SJCRH30 (cell line): ENCODE data around the gene CNTN4. TPM values are rescaled to one million over a fixed set of nuclear protein-coding genes. Genes with fewer than 3 reads are reported as not detected.

Source experiments
- DNase-seq, 2 experiments: peaks; one replicate each; pipeline ENCODE4 v3.0.0-alpha.2; 2015 to 2020
- H3K27ac ChIP-seq: fragments of 250-450 bp; sonication (Bioruptor Pico); 2 replicates; pipeline ENCODE4 v1.5.1; 2020; ENCODE audit warnings: mild to moderate bottlenecking, moderate library complexity
- H3K27me3 ChIP-seq: fragments of 250-450 bp; sonication (Bioruptor Pico); 2 replicates; pipeline ENCODE4 v1.5.1; 2020; ENCODE audit warnings: mild to moderate bottlenecking, moderate library complexity
- H3K36me3 ChIP-seq: fragments of 250-450 bp; sonication (Bioruptor Pico); 2 replicates; pipeline ENCODE4 v1.5.1; 2020; ENCODE audit warnings: mild to moderate bottlenecking, moderate library complexity
- H3K4me1 ChIP-seq: fragments of 250-450 bp; sonication (Bioruptor Pico); 2 replicates; pipeline ENCODE4 v1.5.1; 2020; ENCODE audit warnings: mild to moderate bottlenecking, moderate library complexity
- H3K4me3 ChIP-seq: fragments of 250-450 bp; sonication (Bioruptor Pico); 2 replicates; pipeline ENCODE4 v1.5.1; 2020; ENCODE audit warnings: mild to moderate bottlenecking, moderate library complexity
- H3K9me3 ChIP-seq: fragments of 250-450 bp; sonication (Bioruptor Pico); replicated peaks from 2 replicates; pipeline ENCODE4 v1.5.1; 2020; ENCODE audit warnings: mild to moderate bottlenecking, moderate library complexity
- total RNA-seq: library from RNA; depleted of rRNA; stranded (reverse); fragments of >200 nt; shearing (Covaris generic); gene quantifications from 2 replicates; pipeline ENCODE4 v1.2.3, GENCODE V29; 2014

CNTN4 gene
- total RNA-seq, 1 experiment from 2014 or later = 7.6 TPM

DNA sequence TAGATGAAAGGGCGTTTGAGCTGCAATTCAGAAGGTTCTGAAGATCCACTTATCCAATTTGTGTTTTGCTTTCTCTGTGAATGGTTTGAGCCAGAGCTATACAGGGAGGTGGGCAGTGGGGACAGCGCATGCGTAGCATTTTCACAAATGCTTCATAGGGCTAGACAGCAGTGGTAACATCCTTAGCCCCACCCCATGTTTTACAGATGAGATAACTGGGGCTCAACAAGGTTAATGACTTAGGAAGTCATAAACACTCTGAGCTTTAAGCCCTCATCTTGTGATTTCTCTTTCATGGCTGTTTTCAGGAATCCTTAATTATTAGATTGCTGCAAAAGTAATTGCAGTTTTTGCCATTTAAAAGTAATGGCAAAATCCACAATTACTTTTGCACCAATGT, 602.8 kb downstream of the CNTN4 start:
- Histone ChIP-seq H3K4me1 (no peaks in the 10 kb centered on the region), H3K9me3 (no peaks in the 10 kb centered on the region), H3K4me3 (no peak overlapping the region), H3K36me3 (no peaks in the 10 kb centered on the region), H3K27me3 (no peaks in the 10 kb centered on the region), H3K27ac (no peak overlapping the region)
- no peak for DNase-seq

DNA sequence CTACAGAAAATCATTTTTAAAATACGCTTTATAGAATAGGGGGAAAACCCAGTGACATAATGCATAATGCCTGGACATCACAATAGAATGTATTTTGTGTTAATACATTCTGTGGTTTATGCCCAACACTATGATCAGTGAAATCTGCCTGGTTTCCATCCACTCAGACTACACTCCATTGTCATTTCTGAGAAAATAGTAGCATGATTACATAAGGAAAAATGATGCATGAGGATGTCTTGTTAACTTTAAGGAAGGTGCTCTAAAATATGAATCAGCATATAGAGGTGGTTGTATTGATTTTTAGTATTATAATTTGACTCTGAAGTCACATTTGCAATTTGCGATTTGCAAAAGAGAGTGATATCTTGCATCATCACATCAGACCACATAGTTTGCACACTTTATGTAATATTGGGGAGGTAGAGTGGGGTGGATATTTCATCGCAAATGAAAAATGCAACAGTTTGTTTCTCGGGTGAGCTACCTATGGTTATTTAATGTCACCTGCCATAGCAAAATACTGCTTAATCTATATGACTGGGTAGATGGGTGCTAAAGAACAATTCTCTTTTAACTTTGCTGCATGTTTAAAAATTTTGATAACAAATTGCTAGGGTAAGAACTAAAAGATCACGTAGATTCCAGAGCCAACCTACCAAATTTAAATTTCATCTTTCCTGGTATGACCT, 607.6 kb downstream of the CNTN4 start:
- no peaks in the 10 kb centered on the region for H3K9me3 ChIP-seq
- H3K4me3 ChIP-seq = no peak overlapping the region
- H3K27me3 ChIP-seq = no peaks in the 10 kb centered on the region
- no peaks in the 10 kb centered on the region for H3K36me3 ChIP-seq
- no peaks in the 10 kb centered on the region for H3K4me1 ChIP-seq
- no peak overlapping the region for H3K27ac ChIP-seq
- DNase-seq = no peak

DNA sequence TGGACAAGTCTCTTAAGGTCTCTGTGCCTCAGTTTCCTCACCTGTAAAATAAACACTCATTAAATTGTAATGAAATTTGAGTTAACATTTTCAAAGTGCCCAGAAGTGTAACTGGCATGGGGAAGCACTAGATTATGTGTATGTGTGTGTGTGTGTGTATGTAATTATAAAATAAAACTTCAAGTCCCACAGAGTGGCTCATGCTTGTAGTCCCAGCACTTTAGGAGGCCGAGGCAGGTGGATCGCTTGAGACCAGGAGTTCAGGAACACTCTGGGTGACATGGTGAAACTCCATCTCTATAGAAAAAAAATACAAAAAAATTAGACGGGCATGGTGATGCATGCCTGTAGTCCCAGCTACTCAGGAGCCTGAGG, 608.2 kb downstream of the CNTN4 start:
- Histone ChIP-seq H3K27ac (no peak overlapping the region), H3K9me3 (no peaks in the 10 kb centered on the region), H3K4me1 (no peaks in the 10 kb centered on the region), H3K4me3 (no peak overlapping the region), H3K36me3 (no peaks in the 10 kb centered on the region), H3K27me3 (no peaks in the 10 kb centered on the region)
- no peak for DNase-seq

DNA sequence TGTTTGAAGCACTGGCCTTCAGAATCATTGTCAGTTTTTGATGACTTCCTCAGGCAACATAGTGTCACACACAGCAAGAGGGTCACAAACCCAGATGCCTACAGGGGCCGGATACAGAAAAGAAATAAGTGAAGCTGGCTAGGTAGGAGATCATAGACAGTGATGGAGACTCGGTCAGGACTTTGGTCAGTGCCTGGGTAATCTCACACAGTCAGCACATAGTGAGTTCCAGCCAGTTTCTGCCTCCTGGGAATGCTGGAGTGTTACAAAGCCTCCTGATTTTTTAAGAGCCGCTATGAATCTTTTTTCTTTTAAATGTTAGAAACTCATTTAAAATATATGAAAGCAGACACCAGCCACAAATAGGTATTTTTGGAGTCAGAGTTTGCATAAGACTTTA, 612.4 kb downstream of the CNTN4 start:
- Histone ChIP-seq H3K36me3 (no peaks in the 10 kb centered on the region), H3K27ac (no peak overlapping the region), H3K9me3 (no peaks in the 10 kb centered on the region), H3K27me3 (no peaks in the 10 kb centered on the region), H3K4me3 (no peak overlapping the region), H3K4me1 (no peaks in the 10 kb centered on the region)
- DNase-seq = no peak

DNA sequence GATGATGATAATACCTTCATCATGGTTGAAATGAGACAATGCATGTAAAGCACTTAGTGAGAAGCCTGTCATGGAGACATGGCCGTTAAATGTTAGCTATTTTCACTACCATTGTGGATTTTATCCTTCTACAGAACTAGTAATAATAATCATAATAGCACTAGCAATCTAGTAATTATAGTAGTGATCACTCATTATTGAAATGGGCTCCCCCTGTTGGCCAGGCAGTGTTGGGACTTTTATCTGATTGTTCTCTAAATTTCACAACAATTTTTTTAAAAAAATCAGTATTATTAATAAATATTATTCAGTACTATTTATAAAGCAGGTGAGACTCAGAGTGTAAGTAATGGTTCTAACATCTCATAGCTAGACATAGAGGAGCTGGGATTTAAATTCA, 615.3 kb downstream of the CNTN4 start:
- Histone ChIP-seq H3K4me1 (no peaks in the 10 kb centered on the region), H3K9me3 (no peaks in the 10 kb centered on the region)

DNA sequence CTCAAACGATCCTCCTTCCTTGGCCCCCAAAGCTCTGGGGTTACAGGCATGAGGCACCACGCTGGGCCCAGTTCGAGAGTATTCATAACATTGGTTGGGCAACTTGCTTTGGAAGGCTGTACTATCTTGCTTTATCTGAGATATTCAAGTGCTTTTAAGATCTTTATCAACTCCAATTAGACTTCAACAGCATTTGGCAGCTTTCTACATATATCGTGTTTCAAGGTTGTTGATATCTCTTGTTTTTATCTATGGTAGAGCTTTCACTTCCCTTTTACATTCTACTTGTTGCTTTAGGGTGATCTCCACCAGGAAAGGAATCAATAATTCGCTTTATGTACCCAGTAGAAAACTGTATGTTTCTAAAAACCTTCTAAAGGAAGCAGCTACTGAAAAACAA, 616.2 kb downstream of the CNTN4 start:
- no peak overlapping the region for H3K4me3 ChIP-seq
- no peak for DNase-seq
- no peaks in the 10 kb centered on the region for H3K9me3 ChIP-seq
- no peak overlapping the region for H3K27ac ChIP-seq
- no peaks in the 10 kb centered on the region for H3K4me1 ChIP-seq
- H3K36me3 ChIP-seq = no peaks in the 10 kb centered on the region
- no peaks in the 10 kb centered on the region for H3K27me3 ChIP-seq

More for the DNA sequence above, 615.3 kb downstream of the CNTN4 start:
- Histone ChIP-seq H3K36me3 (no peaks in the 10 kb centered on the region), H3K4me3 (no peak overlapping the region), H3K27me3 (no peaks in the 10 kb centered on the region), H3K27ac (no peak overlapping the region)
- DNase-seq = peak in 1 of 2 experiments; percentile 8

DNA sequence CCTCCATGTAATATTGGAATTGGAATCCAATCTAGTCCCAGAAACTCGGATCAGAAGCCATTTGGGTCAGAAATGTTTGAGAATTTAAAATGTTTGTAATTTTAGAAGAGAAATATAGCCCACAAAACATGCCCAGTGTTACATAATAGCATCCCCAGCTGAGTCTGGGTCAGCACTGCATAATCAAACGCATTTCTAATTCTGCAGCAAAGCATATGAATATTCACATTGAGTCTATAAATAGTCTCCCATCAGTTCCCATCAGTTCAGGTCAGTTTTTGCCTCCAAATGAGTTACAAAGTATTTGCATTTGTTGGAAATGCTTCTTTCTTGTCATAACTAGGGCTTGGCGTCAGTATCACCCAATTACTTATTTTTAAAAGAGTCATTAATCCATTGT, 628.4 kb downstream of the CNTN4 start:
- no peaks in the 10 kb centered on the region for H3K9me3 ChIP-seq
- H3K27me3 ChIP-seq = no peaks in the 10 kb centered on the region
- no peak overlapping the region for H3K4me3 ChIP-seq
- H3K36me3 ChIP-seq = no peaks in the 10 kb centered on the region
- no peak overlapping the region for H3K27ac ChIP-seq
- no peaks in the 10 kb centered on the region for H3K4me1 ChIP-seq
- DNase-seq = no peak

DNA sequence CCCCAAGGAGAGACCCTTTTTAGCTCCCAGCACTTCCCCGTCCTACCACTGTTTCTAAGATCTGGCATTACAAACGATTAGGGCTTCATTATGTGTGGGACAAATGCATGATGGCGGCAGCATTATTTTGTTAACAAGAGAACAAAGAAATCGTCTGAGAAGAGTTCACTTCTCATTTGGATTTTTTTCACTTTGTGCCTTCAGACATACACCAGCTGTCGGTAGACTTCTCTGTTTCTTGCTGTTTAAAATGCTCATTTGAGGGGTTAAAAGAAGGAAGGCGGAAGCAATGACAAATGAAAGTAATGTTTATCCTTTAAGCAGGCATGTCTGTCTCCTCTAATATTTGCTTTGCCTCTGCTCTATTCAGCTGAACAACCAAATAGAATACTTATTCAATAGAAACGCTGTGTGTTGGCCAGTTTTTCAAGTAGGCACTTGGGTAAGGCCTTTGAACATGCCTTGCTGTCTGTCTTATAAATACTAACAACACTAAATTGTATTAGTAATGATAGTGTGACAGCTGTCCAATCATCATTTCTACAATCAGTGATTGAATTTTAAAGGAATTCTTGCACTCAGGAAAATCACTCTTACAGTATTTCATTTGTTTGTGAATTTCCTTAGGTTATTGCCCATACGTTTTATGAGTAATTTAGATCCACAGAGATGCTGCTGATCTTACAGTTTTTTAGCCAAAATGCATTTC, 629.1 kb downstream of the CNTN4 start:
- Histone ChIP-seq H3K4me1 (no peaks in the 10 kb centered on the region), H3K27me3 (no peaks in the 10 kb centered on the region), H3K9me3 (no peaks in the 10 kb centered on the region), H3K27ac (no peak overlapping the region), H3K36me3 (no peaks in the 10 kb centered on the region), H3K4me3 (no peak overlapping the region)
- DNase-seq = no peak

DNA sequence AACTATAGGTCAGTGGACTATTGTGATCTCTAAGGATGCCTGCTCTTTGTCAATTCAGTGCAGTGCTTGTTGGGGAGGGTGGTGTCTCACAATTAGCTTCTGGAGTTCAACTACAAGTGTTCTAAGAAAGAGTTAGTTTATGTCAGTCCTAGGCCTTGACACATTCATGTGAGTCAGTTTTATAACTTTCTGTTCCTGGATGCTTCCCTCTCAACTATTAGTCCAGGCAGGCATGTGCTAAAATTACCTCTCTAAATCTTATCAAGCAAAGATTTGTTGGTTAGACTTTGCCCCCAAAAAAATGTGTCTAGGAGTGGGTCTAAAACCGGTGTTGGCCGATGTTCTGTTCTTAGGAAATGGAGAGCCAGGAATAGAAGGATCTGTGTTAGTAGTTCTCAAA, 633.2 kb downstream of the CNTN4 start:
- Histone ChIP-seq H3K4me1 (no peaks in the 10 kb centered on the region), H3K36me3 (no peaks in the 10 kb centered on the region), H3K27me3 (no peaks in the 10 kb centered on the region), H3K27ac (no peak overlapping the region), H3K4me3 (no peak overlapping the region), H3K9me3 (no peaks in the 10 kb centered on the region)
- no peak for DNase-seq

DNA sequence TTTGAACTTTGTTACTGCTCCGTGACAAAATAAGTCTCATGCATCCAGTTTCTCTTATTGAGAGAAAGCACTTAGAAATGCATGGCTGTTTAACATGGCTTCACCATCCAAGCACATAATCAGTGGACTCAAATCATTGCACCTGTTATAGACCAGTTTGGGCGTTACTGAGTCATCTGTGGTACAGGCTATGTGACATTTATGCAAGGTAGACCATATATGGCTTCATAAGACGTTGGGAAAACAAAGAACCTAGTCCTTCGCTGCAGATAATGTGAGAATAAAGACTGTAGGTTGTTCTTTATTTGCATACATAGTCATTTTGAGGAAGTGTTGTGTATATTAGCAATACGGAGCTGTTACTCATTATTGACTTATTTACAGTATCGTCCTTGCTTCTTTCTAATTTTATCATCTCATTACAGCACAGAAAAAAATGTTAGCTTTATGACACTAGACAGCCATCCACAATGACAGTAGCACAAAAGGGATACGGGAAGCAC, 636.8 kb downstream of the CNTN4 start:
- no peak for DNase-seq
- no peak overlapping the region for H3K27ac ChIP-seq
- no peaks in the 10 kb centered on the region for H3K27me3 ChIP-seq
- no peaks in the 10 kb centered on the region for H3K4me1 ChIP-seq
- no peaks in the 10 kb centered on the region for H3K36me3 ChIP-seq
- no peak overlapping the region for H3K4me3 ChIP-seq
- no peaks in the 10 kb centered on the region for H3K9me3 ChIP-seq

DNA sequence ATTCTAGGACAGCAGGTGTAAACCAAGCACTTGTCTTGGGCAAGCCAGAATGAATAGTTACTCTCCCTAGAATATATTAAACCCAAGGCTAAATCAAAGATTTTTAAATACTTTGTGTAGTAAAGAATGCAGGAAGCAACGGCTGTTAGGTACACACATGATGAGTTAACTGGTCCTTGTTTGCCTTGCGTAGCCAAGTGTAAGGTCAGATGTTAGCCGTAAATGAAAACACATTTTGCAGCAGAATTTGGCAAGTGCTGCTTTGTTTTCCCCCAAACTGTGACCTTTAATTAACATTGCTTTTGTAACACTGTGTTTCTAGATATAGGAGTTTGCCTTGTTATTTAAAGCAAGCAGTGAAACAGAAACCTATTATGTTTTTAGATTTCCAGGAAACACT, 642.9 kb downstream of the CNTN4 start:
- no peak for DNase-seq
- no peaks in the 10 kb centered on the region for H3K9me3 ChIP-seq
- H3K4me3 ChIP-seq = no peak overlapping the region
- no peaks in the 10 kb centered on the region for H3K27me3 ChIP-seq
- no peaks in the 10 kb centered on the region for H3K4me1 ChIP-seq
- no peak overlapping the region for H3K27ac ChIP-seq
- H3K36me3 ChIP-seq = no peaks in the 10 kb centered on the region

DNA sequence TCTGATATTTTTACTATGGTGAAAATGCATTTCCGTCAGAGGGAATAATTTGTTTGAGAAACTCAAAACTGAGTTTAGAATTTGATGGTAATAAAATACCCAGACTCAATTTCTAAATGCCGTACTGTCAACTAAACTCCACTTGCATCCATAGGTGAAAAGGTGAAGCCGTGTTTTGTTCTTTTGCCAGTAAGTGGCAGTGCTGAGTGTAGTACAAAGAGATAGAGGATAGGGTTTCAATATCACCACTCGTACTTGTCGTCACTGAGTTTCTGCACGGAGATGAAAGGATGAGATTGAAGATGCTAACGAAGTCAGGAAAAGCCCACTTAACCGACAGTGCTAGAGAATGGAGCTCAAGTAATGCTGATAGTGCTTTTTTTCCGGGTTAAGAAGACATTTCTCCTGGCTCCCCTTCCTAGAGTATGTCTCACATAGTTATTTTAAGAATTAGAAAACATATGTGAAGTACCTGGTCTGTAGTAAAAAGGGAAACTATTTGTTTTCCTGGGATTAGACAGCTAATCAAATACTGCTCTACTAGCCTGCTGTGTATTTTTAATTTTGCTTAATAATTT, 666.4 kb downstream of the CNTN4 start:
- Histone ChIP-seq H3K4me1 (no peaks in the 10 kb centered on the region; the same call in 1 of the 2 replicates), H3K9me3 (no peaks in the 10 kb centered on the region), H3K27me3 (no peaks in the 10 kb centered on the region), H3K27ac (no peak overlapping the region), H3K4me3 (no peak overlapping the region), H3K36me3 (no peaks in the 10 kb centered on the region)
- DNase-seq = peak in 1 of 2 experiments; percentile 8

DNA sequence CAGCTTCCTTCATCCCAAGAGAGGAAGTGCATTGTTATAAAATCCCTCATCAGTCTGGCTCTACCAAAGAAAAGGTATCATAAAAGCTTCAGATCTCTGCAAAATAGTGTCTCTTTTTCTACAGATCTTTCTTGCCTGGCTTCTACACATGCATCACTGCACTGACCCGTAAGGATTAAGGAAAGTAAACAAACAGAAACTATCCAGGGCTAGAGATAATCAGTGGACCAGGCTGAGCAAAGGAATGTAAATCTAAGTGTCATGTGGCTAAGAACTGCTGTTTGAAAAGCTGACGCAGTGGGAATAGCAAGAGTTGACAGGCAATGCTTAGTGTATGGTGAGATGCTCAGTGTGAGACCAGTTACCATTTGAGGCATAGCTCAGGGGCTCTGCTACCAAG, 671.8 kb downstream of the CNTN4 start:
- Histone ChIP-seq H3K36me3 (no peaks in the 10 kb centered on the region), H3K4me3 (no peak overlapping the region), H3K27me3 (no peaks in the 10 kb centered on the region), H3K27ac (no peak overlapping the region), H3K4me1 (peaks cover 4% of the 10 kb centered on the region; the same call in 1 of the 2 replicates), H3K9me3 (no peaks in the 10 kb centered on the region)
- peak in 1 of 2 experiments; percentile 22 for DNase-seq

DNA sequence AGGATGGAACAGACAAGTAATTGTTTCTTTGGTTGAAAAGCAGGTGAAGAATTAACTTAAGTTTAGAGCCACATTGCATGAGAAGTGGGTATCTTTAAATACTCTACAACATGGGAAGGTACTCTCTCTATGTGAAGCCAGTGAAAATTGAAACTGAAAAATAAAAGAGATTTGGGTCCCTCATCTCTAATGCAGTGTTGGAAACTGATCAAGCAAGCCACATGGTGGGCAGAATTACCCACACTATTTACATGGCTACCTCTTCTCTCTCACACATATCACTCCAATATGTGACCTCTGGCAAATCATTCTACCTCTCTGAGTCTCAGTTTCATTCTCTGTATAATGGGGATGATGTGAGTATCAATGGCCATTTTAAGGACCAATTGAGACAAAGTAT, 672.5 kb downstream of the CNTN4 start:
- H3K36me3 ChIP-seq = no peaks in the 10 kb centered on the region
- no peaks in the 10 kb centered on the region for H3K9me3 ChIP-seq
- H3K4me3 ChIP-seq = no peak overlapping the region
- H3K27me3 ChIP-seq = no peaks in the 10 kb centered on the region
- H3K4me1 ChIP-seq = peaks cover 4% of the 10 kb centered on the region; the same call in 1 of the 2 replicates
- H3K27ac ChIP-seq = no peak overlapping the region
- no peak for DNase-seq

DNA sequence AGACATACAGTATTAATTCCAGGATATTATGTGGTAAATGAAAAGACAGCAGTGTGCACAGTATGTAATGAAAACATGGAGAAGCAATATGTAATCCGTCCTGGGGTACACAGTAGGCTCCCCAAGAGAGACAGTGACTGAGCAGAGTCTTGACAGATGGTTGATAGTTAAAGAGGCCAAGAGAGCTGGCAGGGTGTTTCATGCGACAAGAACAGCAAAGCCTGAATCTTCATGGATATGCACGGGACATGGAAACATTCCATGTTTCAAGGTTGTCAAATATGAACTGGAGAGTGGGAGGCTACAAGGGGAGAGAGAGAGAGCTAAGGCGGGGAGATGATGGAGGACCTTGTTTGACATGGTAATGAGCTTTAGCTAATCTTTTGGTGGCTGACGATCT, 673.1 kb downstream of the CNTN4 start:
- Histone ChIP-seq H3K36me3 (no peaks in the 10 kb centered on the region), H3K9me3 (no peaks in the 10 kb centered on the region), H3K27me3 (no peaks in the 10 kb centered on the region), H3K27ac (no peak overlapping the region), H3K4me1 (peaks cover 4% of the 10 kb centered on the region; the same call in 1 of the 2 replicates), H3K4me3 (no peak overlapping the region)
- DNase-seq = no peak
